UCSD-AML1 (cell line): ENCODE results near the gene RNASE4.
"Not testable (repeated sequence)": the region's sequence is repeated elsewhere in the genome, so short reads cannot be mapped to it uniquely, and the experiment has no call there.

Source experiments
- DNase-seq: peaks from one replicate; lab custom pipeline; 2025; ENCODE audit not compliant: unreplicated experiment; lab: John Stamatoyannopoulos, UW

Gene RNASE4, protein sequence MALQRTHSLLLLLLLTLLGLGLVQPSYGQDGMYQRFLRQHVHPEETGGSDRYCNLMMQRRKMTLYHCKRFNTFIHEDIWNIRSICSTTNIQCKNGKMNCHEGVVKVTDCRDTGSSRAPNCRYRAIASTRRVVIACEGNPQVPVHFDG

DNA sequence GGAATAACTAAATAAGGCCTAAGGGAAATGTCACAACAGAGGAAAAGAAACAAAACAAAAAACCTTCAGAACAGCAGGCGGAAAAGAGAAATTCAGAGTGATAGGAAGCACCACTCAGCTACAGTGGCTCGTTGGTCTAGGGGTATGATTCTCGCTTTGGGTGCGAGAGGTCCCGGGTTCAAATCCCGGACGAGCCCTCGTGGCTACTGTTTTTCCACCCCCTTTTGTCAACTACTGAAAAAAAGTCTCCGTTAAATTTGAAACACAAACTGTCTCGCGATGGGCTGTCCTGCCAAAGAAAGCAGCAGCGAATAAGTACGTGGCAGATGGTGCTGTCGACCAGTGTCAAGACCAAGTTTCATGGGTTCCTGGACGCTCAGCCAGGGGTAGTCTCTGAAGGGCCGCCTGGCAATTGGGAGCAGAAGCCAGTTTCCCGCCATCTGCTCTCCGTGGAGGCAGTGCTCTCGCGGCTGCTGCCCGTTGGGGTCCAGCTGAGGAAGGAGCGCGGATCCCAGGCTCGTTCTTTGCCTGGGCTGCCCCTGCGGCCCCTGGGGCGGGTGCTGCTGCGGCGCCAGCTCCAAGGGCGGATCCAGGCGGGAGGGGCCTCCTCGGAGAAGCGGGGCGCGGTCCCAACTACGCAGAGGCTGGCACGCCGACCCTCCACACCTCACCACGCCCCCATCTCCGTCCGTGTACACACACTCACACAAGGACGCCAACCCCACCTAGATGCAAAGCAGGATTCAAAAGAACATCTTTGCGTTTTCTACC is at the start of gene RNASE4:
RNASE4 (plus strand) TSS at position 670 of the 771 bp plus-strand sequence. CDS start 14,812 bp downstream, outside the sequence.
- peak; percentile 78 for DNase-seq

DNA sequence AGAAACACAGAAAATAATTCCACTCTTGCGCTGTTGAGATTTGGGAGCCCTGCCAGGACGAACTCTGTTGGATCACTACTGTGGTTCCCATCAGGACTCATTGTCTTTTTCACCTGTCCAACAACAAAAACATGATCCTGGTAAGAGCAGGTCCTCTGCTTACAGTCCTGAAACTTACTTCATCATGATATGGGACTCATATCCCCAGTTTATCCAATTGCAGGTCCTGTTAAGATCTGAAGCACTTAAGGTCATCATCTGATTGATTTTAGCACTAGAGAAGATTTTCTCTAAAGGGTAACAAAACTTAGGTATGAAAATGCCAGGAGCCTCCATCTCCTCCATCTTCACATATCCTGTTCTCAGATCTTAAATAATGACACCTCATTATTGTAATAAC is 42.8 kb upstream of the RNASE4 start, which contains the start of gene OR6S1:
OR6S1 (minus strand) TSS at position 101 of the 400 bp plus-strand sequence; CDS start at position 101, 0 bp downstream.
- DNase-seq, result no peak

DNA sequence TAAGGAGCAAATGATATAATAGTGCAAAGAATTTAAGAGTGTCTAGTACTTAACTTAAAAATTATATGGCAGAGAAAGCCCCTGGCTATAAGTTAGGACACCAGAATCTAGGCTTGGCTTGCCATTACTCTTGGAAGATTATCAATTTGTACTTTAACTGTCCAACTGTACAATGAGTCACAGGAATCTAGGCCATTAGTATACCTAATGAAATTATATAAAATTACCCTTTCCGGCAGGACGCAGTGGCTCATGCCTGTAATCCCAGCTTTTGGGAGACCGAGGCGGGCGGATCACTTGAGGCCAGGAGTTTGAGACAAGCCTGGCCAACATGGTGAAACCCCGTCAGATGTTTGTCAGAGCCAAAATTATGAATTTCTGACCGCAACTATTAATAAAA is 42.2 kb upstream of the RNASE4 start:
- no peak for DNase-seq

DNA sequence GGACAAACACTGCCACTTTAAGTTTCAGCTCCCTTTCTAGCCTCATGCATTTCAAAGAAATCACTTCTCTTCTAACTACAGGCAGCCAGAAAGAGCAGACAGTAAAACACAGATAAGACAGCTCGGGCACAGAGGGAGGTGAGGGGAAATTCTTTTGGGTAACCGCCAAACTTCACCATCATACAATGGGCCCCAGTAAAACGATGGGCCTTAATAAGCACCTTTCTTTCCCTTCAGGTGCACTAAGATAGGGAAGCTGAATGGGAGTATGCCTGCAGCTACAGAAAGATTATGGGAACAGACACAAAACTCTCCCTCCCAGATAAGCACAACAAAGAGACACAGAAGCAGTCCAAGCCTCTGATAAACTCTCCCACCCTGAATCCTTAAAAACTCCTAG is 41.6 kb upstream of the RNASE4 start:
- not testable (repeated sequence) for DNase-seq

DNA sequence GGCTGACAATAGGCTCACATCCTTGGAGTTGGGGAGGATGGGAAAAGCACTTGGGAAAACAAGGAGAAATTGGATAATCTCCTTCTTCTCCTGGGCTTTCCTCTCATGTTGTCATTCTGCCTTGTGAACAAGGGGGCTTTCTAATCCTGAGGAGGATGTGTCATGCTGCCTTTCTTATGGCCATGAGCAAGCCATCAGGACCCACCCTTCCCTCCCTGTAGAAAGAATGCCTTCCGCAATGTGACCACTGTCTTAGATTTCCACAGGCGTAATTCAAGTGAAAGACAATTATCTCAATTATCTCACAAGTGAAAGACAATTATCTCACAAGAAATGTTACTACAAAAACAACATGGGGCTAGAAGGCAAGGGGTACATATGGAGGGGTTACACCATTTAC is 39.8 kb upstream of the RNASE4 start:
- DNase-seq, result no peak

DNA sequence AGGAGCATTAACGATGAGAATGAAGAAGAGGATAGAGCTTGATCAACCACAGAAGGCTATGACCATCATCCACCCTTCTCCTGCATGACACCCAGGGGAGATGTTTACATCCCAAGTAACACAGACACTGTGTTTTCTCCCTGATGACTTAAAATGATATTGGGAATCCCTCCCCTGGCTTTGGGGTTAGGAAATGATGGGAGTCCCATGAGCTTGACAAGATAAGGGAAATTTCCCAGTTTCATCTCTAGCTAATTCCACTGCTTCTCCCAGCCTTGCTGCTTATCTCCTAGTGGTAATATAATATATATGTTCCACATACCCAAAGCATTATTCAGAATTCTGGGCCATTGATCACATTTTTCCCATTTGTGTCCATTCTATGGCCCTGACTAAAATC is 38.9 kb upstream of the RNASE4 start:
- DNase-seq, result no peak

DNA sequence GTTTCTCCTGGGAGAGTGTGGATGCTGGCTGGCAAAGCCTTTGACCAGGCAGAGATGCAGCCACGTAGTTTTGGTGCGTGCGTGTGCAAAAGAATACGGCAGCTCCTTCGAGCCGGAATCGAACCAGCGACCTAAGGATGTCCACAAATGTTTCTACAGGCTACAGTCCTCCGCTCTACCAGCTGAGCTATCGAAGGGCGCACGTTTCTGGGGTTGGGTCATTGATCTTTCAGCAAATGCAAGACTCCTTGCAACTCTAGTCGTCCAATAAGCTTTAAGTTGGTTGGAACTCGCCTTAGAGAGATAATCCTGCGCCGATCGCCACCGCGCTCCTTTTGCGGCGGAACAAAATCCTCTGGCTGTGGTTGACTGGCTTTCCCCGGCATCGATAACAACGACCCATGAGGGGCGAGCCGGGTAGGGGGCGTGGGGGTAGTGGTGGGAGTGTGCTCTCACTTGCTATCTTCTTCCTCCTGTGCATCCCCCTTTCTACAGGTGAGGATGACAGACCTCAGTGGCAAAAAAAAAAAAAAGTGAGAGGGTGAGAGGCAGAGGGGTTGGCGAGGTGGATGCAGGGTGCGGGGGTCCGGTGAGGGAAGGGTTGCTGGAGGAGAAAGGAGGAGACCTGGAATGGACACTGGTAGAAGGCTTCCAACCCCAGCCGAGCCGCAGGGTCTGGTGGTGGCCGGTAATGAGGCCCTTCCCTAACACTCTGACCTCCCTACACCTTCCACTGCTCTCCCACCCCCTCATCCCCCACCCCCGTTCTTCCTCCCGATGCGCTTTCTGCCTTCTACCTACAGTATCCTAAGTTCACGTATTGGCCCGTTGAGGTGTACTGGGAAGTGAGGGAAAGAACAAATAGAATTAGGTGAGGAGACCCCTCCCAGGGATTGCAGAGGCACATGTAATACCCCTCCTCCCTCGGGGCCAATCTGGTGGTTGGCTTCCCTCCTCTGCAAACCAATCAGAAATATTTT is 31.1 kb upstream of the RNASE4 start:
- no peak for DNase-seq

DNA sequence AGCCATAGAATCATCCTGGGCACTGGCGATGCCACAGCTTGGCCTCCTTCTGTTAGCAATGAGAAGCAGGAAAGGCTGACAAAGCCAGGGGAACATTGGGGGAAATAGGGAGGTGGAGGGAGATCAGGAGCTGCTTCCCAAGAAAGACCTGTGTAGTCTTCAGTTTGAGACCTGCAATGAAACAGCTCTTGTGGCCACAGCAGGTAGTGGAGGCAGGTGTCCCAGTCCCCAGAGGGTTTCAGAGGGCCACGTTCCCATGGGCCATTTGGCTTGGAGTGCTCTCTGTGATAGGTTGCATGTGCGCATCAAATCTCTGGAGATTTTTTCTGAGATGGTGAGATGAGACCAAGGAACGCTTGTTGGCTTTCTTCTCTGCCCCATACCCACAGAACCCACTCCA is 28.5 kb upstream of the RNASE4 start:
- no peak for DNase-seq

DNA sequence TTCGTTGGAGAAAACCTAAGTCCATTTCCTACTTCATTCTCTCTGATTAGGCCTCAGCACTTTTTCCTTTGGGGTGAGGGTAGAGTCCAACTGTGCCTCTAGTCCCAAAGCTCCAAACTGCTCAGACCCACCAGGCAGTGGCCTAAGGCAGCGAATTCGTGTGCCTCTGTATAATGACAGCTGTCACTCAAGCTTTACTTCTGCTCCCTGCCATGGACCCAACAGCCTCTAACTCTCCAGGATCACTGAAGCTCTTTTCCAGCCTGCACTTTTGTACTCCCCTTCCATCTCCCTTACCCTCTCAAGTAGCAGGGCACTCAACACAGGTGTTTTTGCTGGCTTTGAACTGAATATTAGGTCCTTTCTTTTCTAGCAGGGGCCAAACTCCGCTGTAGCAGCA is 28.1 kb upstream of the RNASE4 start:
- no peak for DNase-seq

DNA sequence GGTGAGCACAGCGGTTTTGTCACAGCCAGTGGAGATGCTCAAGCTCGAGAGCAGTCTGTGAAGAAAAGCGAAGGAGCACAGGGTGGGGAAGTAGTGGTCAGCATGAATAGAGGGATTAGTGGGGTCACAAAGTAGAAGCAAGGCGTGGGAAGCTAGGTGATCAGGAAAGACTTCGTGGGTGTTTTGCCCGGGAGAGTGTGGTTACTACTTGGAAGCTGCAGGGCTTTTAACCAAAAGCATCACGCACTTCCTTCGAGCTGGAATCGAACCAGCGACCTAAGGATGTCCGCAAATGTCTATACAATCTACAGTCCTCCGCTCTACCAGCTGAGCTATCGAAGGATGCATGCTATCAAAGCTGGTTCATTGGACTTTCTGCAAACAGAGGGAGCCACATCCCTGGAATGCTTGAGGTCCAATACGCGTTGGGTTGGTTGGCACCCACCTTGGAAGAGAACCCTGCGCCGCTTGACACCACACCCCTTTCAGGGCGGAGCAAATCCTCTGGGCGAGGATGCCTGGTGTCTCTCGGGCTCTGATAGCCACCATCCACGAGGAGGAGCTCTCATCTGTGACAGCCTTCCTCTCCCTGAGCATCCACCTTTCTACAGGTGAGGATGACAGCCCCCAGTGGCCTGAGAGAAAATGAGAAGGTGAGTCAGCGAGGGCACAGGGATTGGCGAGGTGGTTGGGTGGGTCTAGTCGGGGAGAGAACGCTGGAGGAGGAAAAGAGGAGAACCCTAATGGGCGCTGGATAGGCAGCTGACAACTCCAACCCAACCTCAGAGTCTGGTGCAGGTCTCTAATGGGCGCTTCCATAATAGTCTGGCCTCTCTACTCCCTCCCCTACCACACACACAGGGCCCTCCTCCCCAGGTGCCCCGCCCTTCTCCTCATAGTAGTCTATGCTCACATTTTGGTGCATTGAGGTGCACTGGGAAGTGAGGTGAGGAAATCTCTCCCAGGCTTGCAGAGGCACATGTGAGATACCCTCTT is 26.8 kb upstream of the RNASE4 start:
- DNase-seq, result no peak

DNA sequence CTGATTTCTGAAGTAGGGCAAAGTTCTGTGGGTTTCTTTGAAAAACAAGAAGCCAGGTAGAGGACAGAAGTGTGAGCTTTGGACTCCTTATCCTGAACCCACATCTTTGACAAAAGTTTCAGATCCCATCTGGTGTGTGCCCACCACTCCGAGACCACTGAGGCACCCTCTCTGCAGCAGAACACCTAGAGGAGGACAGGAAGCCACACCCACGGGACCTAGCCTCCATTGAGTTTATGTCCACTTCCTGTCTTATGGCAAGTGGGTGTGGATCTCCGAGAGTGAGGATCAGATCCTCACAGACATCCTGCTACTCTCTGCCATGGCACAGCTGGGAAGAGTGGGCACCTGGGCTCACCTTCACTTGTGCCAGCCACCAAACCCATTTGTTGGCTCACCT is 26.1 kb upstream of the RNASE4 start:
- DNase-seq, result no peak

DNA sequence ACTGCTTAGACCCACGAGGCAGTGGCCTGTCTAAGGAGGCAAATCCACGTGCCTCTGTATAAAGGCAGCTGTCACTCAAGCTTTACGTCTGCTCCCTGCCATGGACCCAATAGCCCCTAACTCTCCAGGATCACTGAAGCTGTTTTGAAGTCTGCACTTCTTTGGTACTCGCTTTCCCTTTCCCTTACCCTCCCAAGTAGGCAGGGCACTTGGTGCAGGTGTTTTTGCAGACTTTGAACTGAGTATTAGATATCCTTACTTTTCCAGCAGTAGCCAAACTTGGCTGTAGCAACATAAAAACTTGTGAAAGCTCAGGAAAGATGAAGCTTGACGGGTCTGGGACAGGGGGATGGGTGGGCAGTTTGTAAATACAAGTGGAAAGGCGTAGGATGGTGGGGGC is 25.0 kb upstream of the RNASE4 start:
- DNase-seq, result no peak

DNA sequence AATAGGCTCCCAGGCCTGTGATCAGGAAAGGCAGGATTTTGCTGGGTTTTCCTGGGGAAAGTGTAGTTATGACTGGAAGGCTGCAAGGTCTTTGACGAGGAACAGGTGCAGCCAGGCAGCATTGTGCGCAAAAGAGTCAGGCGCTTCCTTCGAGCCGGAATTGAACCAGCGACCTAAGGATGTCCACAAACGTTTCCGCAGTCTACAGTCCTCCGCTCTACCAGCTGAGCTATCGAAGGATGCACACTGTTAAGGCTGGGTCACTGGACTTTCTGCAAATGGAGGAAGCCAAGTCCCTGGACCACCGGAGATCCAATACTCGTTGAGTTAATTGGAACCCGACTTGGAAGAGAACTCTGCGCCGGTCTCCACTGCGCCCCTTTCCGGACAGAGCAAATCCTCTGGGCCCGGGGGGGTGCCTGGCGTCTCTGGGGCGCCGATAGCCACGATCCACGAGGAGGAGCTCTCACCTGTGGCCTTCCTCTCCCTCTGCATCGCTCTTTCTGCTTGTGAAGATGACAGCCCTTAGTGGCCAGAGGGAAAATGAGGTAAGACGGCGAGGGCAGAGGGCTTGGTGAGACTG is 24.5 kb upstream of the RNASE4 start:
- no peak for DNase-seq

DNA sequence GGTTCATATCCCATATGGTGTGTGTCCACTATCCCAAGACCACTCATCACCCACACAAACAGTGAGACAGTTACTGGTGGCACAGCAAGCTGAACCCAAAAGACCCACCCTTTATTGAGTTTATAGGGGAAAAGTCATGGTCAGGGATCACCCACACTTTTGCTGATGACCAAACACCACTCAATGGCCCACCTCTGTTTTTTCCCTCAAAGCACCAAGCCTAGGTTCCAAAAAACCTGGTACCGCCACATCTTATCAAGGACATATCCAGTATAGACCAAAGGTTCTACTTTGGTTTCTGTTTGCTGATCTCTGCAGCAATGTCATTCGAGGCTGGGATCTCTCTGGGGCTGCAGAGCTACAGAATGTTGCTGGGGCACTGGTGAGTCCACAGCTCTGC is 23.2 kb upstream of the RNASE4 start:
- no peak for DNase-seq

DNA sequence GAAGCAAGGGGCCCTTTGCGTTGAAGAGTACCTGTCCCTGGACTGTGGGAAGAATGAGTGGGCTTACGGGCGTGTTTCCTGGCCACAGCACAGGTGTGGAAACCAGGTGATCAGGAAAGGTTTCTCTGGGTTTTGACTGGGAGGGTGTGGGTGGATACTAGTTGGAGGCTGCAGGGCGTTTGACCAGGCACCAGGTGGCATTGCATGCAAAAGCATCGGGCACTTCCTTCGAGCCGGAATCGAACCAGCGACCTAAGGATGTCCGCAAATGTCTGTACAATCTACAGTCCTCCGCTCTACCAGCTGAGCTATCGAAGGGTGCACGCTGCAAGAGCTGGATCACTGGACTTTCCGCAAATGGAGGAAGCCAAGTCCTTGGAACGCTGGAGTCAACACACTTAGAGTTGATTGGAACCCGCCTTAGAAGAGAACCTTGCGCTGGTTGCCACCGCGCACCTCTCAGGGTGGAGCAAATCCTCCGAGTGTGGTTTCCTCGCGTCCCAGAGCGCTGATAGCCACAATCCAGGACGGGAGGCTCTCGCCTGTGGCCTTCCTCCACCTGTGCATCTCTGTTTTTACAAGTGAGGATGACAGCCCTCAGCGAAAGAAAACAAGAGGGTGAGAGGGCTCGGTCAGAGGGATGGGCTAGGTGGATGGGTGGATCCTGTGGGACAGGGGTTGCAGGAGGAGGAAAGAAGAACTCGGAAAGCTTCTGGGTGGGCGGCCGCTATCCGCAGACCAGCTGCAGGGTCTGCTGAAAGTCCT is 21.2 kb upstream of the RNASE4 start:
- peak; percentile 87 for DNase-seq

DNA sequence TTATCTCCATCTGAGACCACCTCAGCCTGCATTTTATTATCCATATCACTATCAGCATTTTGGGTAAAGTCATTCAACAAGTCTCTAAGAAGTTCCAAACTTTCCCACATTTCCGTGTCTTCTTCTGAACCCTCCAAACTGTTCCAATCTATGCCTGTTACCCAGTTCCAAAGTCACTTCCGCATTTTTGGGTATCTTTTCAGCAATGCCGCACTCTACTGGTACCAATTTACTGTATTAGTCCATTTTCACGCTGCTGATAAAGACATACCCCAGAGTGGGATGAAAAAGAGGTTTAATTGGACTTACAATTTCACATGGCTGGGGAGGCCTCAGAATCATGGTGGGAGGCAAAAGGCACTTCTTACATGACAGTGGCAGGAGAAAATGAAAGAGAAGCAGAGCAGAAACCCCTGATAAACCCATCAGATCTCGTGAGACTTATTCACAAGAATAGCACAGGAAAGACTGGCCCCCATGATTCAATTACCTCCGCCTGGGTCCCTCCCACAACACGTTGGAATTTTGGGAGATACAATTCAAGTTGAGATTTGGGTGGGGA is 17.9 kb upstream of the RNASE4 start:
- not testable (repeated sequence) for DNase-seq

DNA sequence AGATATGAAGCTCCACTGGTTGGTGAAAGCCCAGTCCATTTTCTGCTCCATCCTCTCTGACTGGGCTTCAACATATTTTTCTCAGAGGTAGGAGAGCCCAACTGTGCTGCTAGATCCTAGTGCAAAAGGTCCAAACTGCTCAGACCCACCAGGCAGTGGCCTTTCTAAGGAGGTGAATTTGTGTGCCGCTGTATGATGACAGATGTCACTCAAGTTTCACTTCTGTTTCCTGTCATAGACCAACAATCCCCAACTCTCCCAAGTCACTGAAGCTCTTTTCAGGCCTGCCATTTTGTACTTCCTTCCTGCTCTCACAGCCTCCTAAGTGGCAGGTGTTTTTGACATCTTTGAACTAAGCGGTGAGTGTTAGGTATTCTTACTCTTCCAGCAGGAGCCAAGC is 16.4 kb upstream of the RNASE4 start:
- no peak for DNase-seq

DNA sequence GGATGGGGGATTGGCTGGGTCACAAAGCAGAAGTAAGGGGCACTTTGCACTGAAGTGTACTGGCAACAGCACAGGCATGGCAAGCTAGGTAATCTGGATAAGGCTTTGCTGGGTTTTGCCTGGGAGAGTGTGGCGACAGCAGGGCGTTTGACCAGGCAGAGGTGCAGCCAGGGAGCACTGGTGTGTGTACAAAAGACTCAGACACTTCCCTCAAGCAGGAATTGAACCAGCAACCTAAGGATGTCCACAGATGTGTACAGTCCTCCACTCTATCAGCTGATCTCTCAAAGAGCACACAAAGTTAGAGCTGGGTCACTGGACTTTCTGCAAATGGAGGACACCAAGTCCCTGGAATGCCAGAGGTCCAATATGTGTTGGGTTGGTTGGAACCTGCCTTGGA is 15.4 kb upstream of the RNASE4 start:
- no peak for DNase-seq
